Neuronal stem cell (in vitro differentiated cells): ENCODE data around the gene DOCK11.
A peak's percentile ranks its signal among the peaks of the same experiment; 100 is the strongest.

Experiments
- DNase-seq: peaks from one replicate; pipeline ENCODE4 v3.0.0-alpha.2; 2013; ENCODE audit warnings: low spot score
- H2AFZ ChIP-seq: one replicate; pipeline ENCODE4 v1.6.1; 2013; ENCODE audit warnings: mild to moderate bottlenecking, low read length, inconsistent platforms
- H2AK5ac ChIP-seq: 2 replicates; pipeline ENCODE4 v1.6.1; 2013; ENCODE audit warnings: low read depth, mild to moderate bottlenecking, inconsistent platforms, low read length, moderate library complexity, mixed read lengths
- H2BK120ac ChIP-seq: 2 replicates; pipeline ENCODE4 v1.6.1; 2013; ENCODE audit warnings: low read depth, mild to moderate bottlenecking, inconsistent platforms, low read length, moderate library complexity, mixed read lengths
- H2BK12ac ChIP-seq: one replicate; pipeline ENCODE4 v1.6.1; 2013; ENCODE audit warnings: low read length, inconsistent platforms
- H2BK15ac ChIP-seq: 2 replicates; pipeline ENCODE4 v1.6.1; 2013; ENCODE audit warnings: mild to moderate bottlenecking, low read length, inconsistent platforms, mixed read lengths
- H2BK5ac ChIP-seq: one replicate; pipeline ENCODE4 v1.6.1; 2013; ENCODE audit warnings: inconsistent platforms, mild to moderate bottlenecking, low read length, moderate library complexity
- H3K14ac ChIP-seq: one replicate; pipeline ENCODE4 v1.6.1; 2013; ENCODE audit warnings: low read length, inconsistent platforms
- H3K18ac ChIP-seq: 2 replicates; pipeline ENCODE4 v1.6.1; 2013; ENCODE audit warnings: low read length, inconsistent platforms
- H3K23ac ChIP-seq: 2 replicates; pipeline ENCODE4 v1.6.1; 2013; ENCODE audit warnings: low read depth, mild to moderate bottlenecking, mixed read lengths, low read length, inconsistent platforms; ENCODE audit not compliant: poor library complexity
- H3K27ac ChIP-seq: replicated peaks from 3 replicates; pipeline ENCODE4 v1.5.1; 2013; ENCODE audit warnings: low read length, inconsistent platforms
- H3K27me3 ChIP-seq, 3 experiments: 2 replicates each; pipeline ENCODE4 v1.6.1; 2013; ENCODE audit warnings: low read length in 3 of 3, mild to moderate bottlenecking in 2 of 3, inconsistent platforms in 1 of 3, low read depth in 1 of 3, mixed read lengths in 1 of 3, moderate library complexity in 1 of 3; ENCODE audit not compliant: control insufficient read depth in 3 of 3, insufficient read depth in 3 of 3
- H3K36me3 ChIP-seq, 2 donors: replicated peaks in 1 of 2; 2 replicates each; pipeline ENCODE4 v1.6.1; 2013; ENCODE audit warnings: low read length in 2 of 2; ENCODE audit not compliant: control insufficient read depth in 2 of 2, insufficient read depth in 2 of 2
- H3K4ac ChIP-seq: 2 replicates; pipeline ENCODE4 v1.6.1; 2013; ENCODE audit warnings: inconsistent platforms, mild to moderate bottlenecking, low read length, moderate library complexity
- H3K4me1 ChIP-seq, 2 donors: 1 replicate in 1 of 2; 2 replicates in 1 of 2; pipeline ENCODE4 v1.6.1; 2013; ENCODE audit warnings: low read length in 2 of 2, low read depth in 1 of 2; ENCODE audit not compliant: control insufficient read depth in 2 of 2, insufficient read depth in 1 of 2
- H3K4me2 ChIP-seq: one replicate; pipeline ENCODE4 v1.6.1; 2013; ENCODE audit warnings: mild to moderate bottlenecking, low read length, inconsistent platforms; ENCODE audit not compliant: insufficient read depth, poor library complexity, severe bottlenecking
- H3K4me3 ChIP-seq, 2 donors: 2 replicates each; pipeline ENCODE4 v1.5.1; 2013; ENCODE audit warnings: low read length in 2 of 2, mild to moderate bottlenecking in 2 of 2, inconsistent platforms in 1 of 2, moderate library complexity in 1 of 2
- H3K79me1 ChIP-seq: one replicate; pipeline ENCODE4 v1.6.1; 2013; ENCODE audit warnings: low read depth, mild to moderate bottlenecking, inconsistent platforms, low read length, moderate library complexity
- H3K9ac ChIP-seq: one replicate; pipeline ENCODE4 v1.6.1; 2013; ENCODE audit warnings: mild to moderate bottlenecking, low read depth, low read length, inconsistent platforms; ENCODE audit not compliant: poor library complexity
- H3K9me3 ChIP-seq, 2 donors: replicated peaks in 1 of 2; 2 replicates each; pipeline versions ENCODE3 to v1.6.1; 2013; ENCODE audit warnings: low read length in 2 of 2, mild to moderate bottlenecking in 2 of 2, inconsistent platforms in 1 of 2, low read depth in 1 of 2, mixed read lengths in 1 of 2, moderate library complexity in 1 of 2; ENCODE audit not compliant: control insufficient read depth in 2 of 2, insufficient read depth in 1 of 2
- H4K8ac ChIP-seq: one replicate; pipeline ENCODE4 v1.6.1; 2013; ENCODE audit warnings: low read depth, mild to moderate bottlenecking, inconsistent platforms, low read length, moderate library complexity
- H4K91ac ChIP-seq: one replicate; pipeline ENCODE4 v1.6.1; 2013; ENCODE audit warnings: low read length, low read depth, mild to moderate bottlenecking, inconsistent platforms; ENCODE audit not compliant: poor library complexity
- WGBS, 2 donors: extraction: QIAGEN DNeasy Blood & Tissue Kit; methylation state at CpG; one replicate each; pipeline ENCODE4 v1.1.7; 2013; ENCODE audit warnings: missing lambda C conversion rate in 2 of 2, mixed read lengths in 1 of 2; ENCODE audit not compliant: insufficient read length in 2 of 2, insufficient replicate concordance in 1 of 2; ENCODE audit errors: extremely low coverage in 2 of 2; 5-methylcytosine and 5-hydroxymethylcytosine counted together

The DOCK11 gene

DNA sequence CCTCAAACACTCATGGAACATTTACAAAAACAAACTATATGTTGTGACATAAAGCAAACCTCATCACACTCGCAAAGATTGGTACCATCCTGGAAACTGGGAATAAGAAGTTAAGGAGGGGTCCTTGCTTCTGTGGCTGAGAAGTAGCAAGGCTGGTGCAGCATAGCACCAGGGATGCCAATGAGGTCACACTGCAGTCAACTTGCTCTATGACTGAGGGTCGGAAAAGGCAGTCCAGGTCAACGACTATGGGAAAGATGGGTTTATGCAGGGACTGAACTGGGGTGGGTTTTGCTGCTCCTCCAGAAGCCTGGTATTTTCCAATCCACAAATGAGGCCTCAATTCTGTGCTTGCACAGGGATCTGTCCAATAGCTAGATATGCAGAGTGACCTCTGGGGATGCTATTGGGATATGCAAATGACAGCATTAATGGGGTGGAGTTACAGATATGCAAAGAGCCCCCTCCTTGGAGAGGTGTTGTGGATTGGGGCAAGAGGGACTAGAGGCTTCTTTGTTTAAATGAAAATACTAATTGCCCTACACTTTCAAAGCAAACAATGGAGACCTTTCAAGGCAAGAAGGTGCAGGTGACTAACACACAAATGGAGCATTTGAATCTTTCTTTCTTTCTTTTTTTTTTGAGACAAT is 224.6 kb downstream of the DOCK11 start:
- no peak overlapping the region for H3K23ac ChIP-seq
- no peak overlapping the region for H2BK120ac ChIP-seq
- no peaks in the 10 kb centered on the region for H3K79me1 ChIP-seq
- no peak overlapping the region for H3K4ac ChIP-seq
- H3K27me3 ChIP-seq = no peaks in the 10 kb centered on the region
- H2AK5ac ChIP-seq = no peak overlapping the region
- no peak overlapping the region for H4K91ac ChIP-seq
- H3K4me3 ChIP-seq = no peak overlapping the region
- H3K4me1 ChIP-seq = no peaks in the 10 kb centered on the region
- H3K14ac ChIP-seq = no peak overlapping the region
- no peak overlapping the region for H4K8ac ChIP-seq
- H3K36me3 ChIP-seq = no peaks in the 10 kb centered on the region
- H2BK15ac ChIP-seq = no peak overlapping the region
- no peak overlapping the region for H3K9ac ChIP-seq
- no peak for DNase-seq
- no CpG with 5 or more reads among the region's 3 CpGs for WGBS, 2 donors
- H2BK12ac ChIP-seq = no peak overlapping the region
- H3K27ac ChIP-seq = no peak overlapping the region
- no peak overlapping the region for H2AFZ ChIP-seq
- no peak overlapping the region for H3K18ac ChIP-seq
- H3K4me2 ChIP-seq = no peak overlapping the region
- H2BK5ac ChIP-seq = no peak overlapping the region
- H3K9me3 ChIP-seq = no peaks in the 10 kb centered on the region

DNA sequence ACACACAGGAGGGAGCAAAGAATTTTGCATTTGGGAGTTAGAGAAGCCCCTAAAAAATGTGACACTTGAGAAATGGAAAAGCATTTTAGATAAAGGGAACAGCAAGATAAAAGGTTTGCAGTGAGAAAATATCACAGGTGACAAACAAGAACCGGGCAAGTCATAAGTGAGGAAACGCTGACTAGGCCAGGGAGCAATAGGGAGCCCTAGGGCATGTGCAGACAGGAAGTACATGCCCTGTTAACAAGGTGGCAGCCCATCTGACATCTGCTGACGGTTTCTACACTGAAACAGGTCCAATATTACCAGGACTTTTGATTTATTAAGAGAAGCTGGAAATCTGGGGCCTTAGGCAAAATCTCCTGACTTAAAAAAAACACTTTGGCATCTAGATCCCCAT is 227.8 kb downstream of the DOCK11 start:
- H2AFZ ChIP-seq = no peak overlapping the region
- no peak overlapping the region for H3K18ac ChIP-seq
- no peaks in the 10 kb centered on the region for H3K79me1 ChIP-seq
- H3K14ac ChIP-seq = no peak overlapping the region
- no peak overlapping the region for H3K4me2 ChIP-seq
- H3K27me3 ChIP-seq = peaks cover 0 to 7% (median 0%) of the 10 kb centered on the region in 3 experiments
- no peaks in the 10 kb centered on the region for H3K9me3 ChIP-seq
- H2BK120ac ChIP-seq = no peak overlapping the region
- no peak overlapping the region for H3K27ac ChIP-seq
- H2BK15ac ChIP-seq = no peak overlapping the region
- H2BK12ac ChIP-seq = no peak overlapping the region
- no peak for DNase-seq
- no peak overlapping the region for H3K9ac ChIP-seq
- H2AK5ac ChIP-seq = no peak overlapping the region
- no peaks in the 10 kb centered on the region for H3K36me3 ChIP-seq
- no peak overlapping the region for H3K4me3 ChIP-seq
- H3K23ac ChIP-seq = no peak overlapping the region
- H3K4ac ChIP-seq = no peak overlapping the region
- no peak overlapping the region for H4K91ac ChIP-seq
- H4K8ac ChIP-seq = no peak overlapping the region
- H2BK5ac ChIP-seq = no peak overlapping the region
- H3K4me1 ChIP-seq = peaks cover 0 to 2% of the 10 kb centered on the region in 2 donors
- no CpG with 5 or more reads among the region's 3 CpGs for WGBS, 2 donors

DNA sequence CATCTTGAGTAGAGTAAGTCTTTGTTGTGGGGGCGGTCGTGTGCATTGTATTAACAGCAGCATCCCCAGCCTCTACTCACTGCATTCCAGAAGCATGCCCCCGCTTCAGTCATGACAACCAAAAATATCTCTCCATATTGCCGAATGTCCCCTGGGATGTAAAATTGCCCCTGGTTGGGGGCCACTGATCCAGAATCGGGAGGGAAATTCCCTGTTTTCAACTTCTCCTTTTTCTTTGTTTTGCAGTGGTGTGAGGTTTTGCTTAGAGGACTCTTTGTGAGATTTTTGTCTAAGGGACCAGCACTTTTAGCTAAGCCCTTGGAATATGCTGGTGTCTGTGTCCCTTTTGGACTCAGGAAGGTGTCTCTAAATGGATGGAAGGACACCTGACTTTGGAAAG is 228.8 kb downstream of the DOCK11 start:
- no peak overlapping the region for H3K18ac ChIP-seq
- no peak overlapping the region for H3K9ac ChIP-seq
- no peak overlapping the region for H4K8ac ChIP-seq
- H2BK120ac ChIP-seq = no peak overlapping the region
- no peak overlapping the region for H3K4me3 ChIP-seq
- H3K79me1 ChIP-seq = no peaks in the 10 kb centered on the region
- H4K91ac ChIP-seq = no peak overlapping the region
- H3K4me1 ChIP-seq = peaks cover 0 to 2% of the 10 kb centered on the region in 2 donors
- no peak overlapping the region for H2BK5ac ChIP-seq
- H2BK12ac ChIP-seq = no peak overlapping the region
- no peak overlapping the region for H2AFZ ChIP-seq
- no peak overlapping the region for H2AK5ac ChIP-seq
- H3K27ac ChIP-seq = no peak overlapping the region
- no peak overlapping the region for H3K4ac ChIP-seq
- H3K23ac ChIP-seq = no peak overlapping the region
- H3K9me3 ChIP-seq = no peaks in the 10 kb centered on the region
- no peak for DNase-seq
- H3K36me3 ChIP-seq = no peaks in the 10 kb centered on the region
- no peak overlapping the region for H2BK15ac ChIP-seq
- peaks cover 0 to 12% (median 0%) of the 10 kb centered on the region in 3 experiments for H3K27me3 ChIP-seq
- WGBS, 2 donors = no CpG with 5 or more reads among the region's 5 CpGs
- H3K14ac ChIP-seq = no peak overlapping the region
- no peak overlapping the region for H3K4me2 ChIP-seq

DNA sequence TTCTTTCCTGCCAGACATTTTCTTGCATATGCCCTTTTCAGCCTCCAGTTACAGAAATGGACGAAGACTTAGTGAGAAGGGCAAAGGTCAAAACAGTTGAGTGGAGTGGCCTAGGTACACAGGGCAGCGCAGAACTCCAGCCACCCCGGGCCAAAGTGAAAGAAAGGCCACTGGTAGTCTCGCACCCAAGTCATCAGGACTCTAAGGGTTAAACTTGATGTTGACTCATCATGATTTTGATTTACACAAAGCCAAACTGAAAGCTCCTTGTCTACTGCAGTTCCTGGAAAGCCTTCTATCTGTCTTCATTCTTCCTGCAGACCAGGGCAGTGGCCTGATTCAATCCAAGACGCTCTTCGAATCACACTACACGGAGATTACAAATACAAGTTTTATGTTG is 229.2 kb downstream of the DOCK11 start:
- Histone ChIP-seq H3K18ac (no peak overlapping the region), H2BK120ac (no peak overlapping the region), H2AFZ (peak overlapping the region; percentile 21), H3K4ac (no peak overlapping the region), H3K4me2 (no peak overlapping the region), H3K14ac (no peak overlapping the region), H3K27me3 (peaks cover 0 to 12% (median 0%) of the 10 kb centered on the region in 3 experiments), H3K9ac (no peak overlapping the region), H3K23ac (no peak overlapping the region), H3K4me1 (peaks cover 0 to 2% of the 10 kb centered on the region in 2 donors), H4K8ac (no peak overlapping the region), H4K91ac (no peak overlapping the region), H2BK12ac (no peak overlapping the region), H3K27ac (no peak overlapping the region), H3K79me1 (no peaks in the 10 kb centered on the region), H2BK15ac (no peak overlapping the region), H2AK5ac (no peak overlapping the region), H2BK5ac (no peak overlapping the region), H3K4me3 (no peak overlapping the region), H3K36me3 (no peaks in the 10 kb centered on the region), H3K9me3 (no peaks in the 10 kb centered on the region)
- no CpG with 5 or more reads among the region's 7 CpGs for WGBS, 2 donors
- DNase-seq = no peak
